GM23248 (cell line): ENCODE measurements around the gene PIGO. TPM values are rescaled to one million over a fixed set of nuclear protein-coding genes. Genes with fewer than 3 reads are reported as not detected.

Experiments used
- DNase-seq: peaks from one replicate; pipeline ENCODE4 v3.0.0-alpha.2; 2015
- H2AFZ ChIP-seq: fragments of 200-600 bp; sonication (generic); 2 replicates; pipeline ENCODE4 v1.6.1; 2016; ENCODE audit warnings: antibody characterized with exemption
- H3F3A ChIP-seq: fragments of 200-600 bp; sonication (generic); 2 replicates; pipeline ENCODE4 v1.6.1; 2016; ENCODE audit warnings: mild to moderate bottlenecking, antibody characterized with exemption, mixed run types; ENCODE audit not compliant: insufficient read depth
- H3K27ac ChIP-seq: fragments of 200-600 bp; sonication (generic); 2 replicates; pipeline ENCODE4 v1.5.1; 2016; ENCODE audit warnings: mild to moderate bottlenecking
- H3K27me3 ChIP-seq: fragments of 200-600 bp; sonication (generic); replicated peaks from 2 replicates; pipeline ENCODE4 v1.6.1; 2016; ENCODE audit warnings: mild to moderate bottlenecking; ENCODE audit not compliant: insufficient read depth
- H3K36me3 ChIP-seq: fragments of 200-600 bp; sonication (generic); 2 replicates; pipeline ENCODE4 v1.6.1; 2016; ENCODE audit warnings: low read depth, mild to moderate bottlenecking
- H3K4me1 ChIP-seq: fragments of 200-600 bp; sonication (generic); 2 replicates; pipeline ENCODE4 v1.6.1; 2016; ENCODE audit warnings: mild to moderate bottlenecking; ENCODE audit not compliant: insufficient read depth
- H3K4me2 ChIP-seq: fragments of 200-600 bp; sonication (generic); one replicate; pipeline ENCODE4 v1.6.1; 2016; ENCODE audit warnings: mild to moderate bottlenecking; ENCODE audit not compliant: unreplicated experiment
- H3K4me3 ChIP-seq: fragments of 200-600 bp; sonication (generic); 2 replicates; pipeline ENCODE4 v1.5.1; 2016; ENCODE audit warnings: mild to moderate bottlenecking
- H3K79me2 ChIP-seq: fragments of 200-600 bp; sonication (generic); 2 replicates; pipeline ENCODE4 v1.6.1; 2016; ENCODE audit warnings: mild to moderate bottlenecking; ENCODE audit not compliant: insufficient read depth
- H3K9ac ChIP-seq: fragments of 200-600 bp; sonication (generic); 2 replicates; pipeline ENCODE4 v1.6.1; 2016; ENCODE audit warnings: mild to moderate bottlenecking
- H3K9me2 ChIP-seq: fragments of 200-600 bp; sonication (generic); 2 replicates; pipeline ENCODE4 v1.6.1; 2016; ENCODE audit warnings: mixed run types, mild to moderate bottlenecking, moderate library complexity; ENCODE audit not compliant: insufficient read depth
- H3K9me3 ChIP-seq: fragments of 200-600 bp; sonication (generic); one replicate; pipeline ENCODE4 v1.6.1; 2017; ENCODE audit warnings: low read depth
- H4K20me1 ChIP-seq: fragments of 200-600 bp; sonication (generic); 2 replicates; pipeline ENCODE4 v1.6.0; 2016; ENCODE audit not compliant: insufficient read depth
- EZH2 ChIP-seq: fragments of 200-600 bp; sonication (generic); IDR thresholded peaks from 2 replicates; pipeline ENCODE4 v1.6.1; 2018; ENCODE audit warnings: antibody characterized with exemption, mild to moderate bottlenecking; ENCODE audit not compliant: insufficient read depth, poor library complexity, severe bottlenecking
- EZH2phosphoT487 ChIP-seq: fragments of 200-600 bp; sonication (generic); IDR thresholded peaks from 2 replicates; pipeline ENCODE4 v1.6.1; 2018; ENCODE audit warnings: antibody characterized with exemption, moderate library complexity, mild to moderate bottlenecking, low read depth; ENCODE audit not compliant: insufficient read depth
- WGBS, 2 experiments: methylation state at CpG; one replicate each; pipeline ENCODE4 v1.1.6; 2015 to 2017; ENCODE audit warnings: low lambda C conversion rate in 2 of 2, low coverage in 1 of 2; ENCODE audit errors: missing lambda C conversion rate in 2 of 2; 5-methylcytosine and 5-hydroxymethylcytosine counted together
- in situ Hi-C: fragments of 300-500 bp; cut with MboI; formaldehyde crosslinking; loops from 2 replicates; pipeline ENCODE4 v1.15.0; 2020
- polyA plus RNA-seq: library from polyadenylated mRNA; unstranded; fragments of >200 nt; fragmentation: Nextera tagmentation; extraction: Ambion mirVana; gene quantifications from 2 replicates; pipeline ENCODE4 v1.2.1, GENCODE V29; 2016
- total RNA-seq: library from RNA; depleted of rRNA; stranded (reverse); fragments of >200 nt; shearing (Covaris generic); gene quantifications from 2 replicates; pipeline ENCODE4 v1.2.3, GENCODE V29; 2014

The PIGO gene
- total and polyA plus RNA-seq, 2 experiments from 2014 or later: 17.4 to 18.6 TPM

DNA sequence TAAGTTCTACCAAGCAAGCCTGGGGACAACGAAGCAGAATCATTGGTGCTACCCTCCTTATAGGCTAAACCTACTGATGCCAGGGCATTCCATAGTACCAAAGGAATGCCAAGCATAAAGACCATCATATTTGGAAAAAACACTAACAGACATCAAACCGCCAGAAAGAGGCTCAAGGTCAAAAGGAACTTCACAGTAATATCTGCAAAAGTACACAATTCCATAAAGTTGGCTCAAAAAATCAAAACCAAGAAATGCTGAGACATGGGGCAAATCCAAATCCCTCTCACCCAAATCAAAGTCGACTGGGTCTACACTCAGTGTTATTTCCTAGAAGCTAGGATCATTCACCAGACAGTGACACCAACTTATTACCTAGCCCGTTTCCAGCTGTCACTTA, 27.4 kb downstream of the PIGO start:
- H3K4me3 ChIP-seq: peak overlapping the region; percentile 86
- in situ Hi-C loops: no loop called here

DNA sequence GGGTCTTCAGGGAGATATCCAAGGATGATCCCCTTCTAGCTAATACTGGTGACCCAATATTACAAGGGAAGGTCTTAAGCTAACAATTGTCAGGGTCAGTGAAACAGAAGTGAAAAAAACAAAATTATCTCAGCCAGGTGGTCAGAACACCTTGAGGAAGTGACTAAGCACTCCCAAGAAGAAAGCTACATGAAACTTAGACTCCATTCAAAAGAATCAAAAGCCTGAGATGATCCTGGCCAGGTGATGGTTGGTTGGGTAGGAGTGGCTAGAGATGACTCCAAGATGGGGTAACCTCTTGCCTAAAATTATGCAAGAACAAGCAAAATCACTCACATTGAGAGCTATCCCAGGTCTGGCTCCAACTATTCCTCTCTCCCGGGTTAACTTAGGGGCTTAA, 29.3 kb downstream of the PIGO start:
- Histone ChIP-seq H3K9me3 (no peaks in the 10 kb centered on the region), H3F3A (peaks cover 28% of the 10 kb centered on the region), H3K27ac (no peak overlapping the region), H3K36me3 (peaks cover 53% of the 10 kb centered on the region), H2AFZ (no peak overlapping the region), H3K27me3 (no peaks in the 10 kb centered on the region), H3K9ac (no peak overlapping the region), H3K79me2 (peaks cover 98% of the 10 kb centered on the region), H4K20me1 (peaks cover 31% of the 10 kb centered on the region), H3K4me2 (no peak overlapping the region), H3K4me1 (peaks cover 28% of the 10 kb centered on the region), H3K9me2 (no peaks in the 10 kb centered on the region), H3K4me3 (no peak overlapping the region)
- 53 to 64% methylated on average over 1 of the region's 1 CpG for WGBS, 2 experiments
- in situ Hi-C loops: no loop called here
- TF ChIP-seq EZH2phosphoT487: no peak
- no peak for TF ChIP-seq EZH2
- no peak for DNase-seq

More for the DNA sequence above, 27.4 kb downstream of the PIGO start:
- no peak for DNase-seq
- no peaks in the 10 kb centered on the region for H3K27me3 ChIP-seq
- 63 to 66% methylated on average over 4 of the region's 4 CpGs for WGBS, 2 experiments
- peaks cover 35% of the 10 kb centered on the region for H3K4me1 ChIP-seq
- peaks cover 23% of the 10 kb centered on the region for H3F3A ChIP-seq
- H3K9me3 ChIP-seq: no peaks in the 10 kb centered on the region
- no peak overlapping the region for H3K27ac ChIP-seq
- peaks cover 78% of the 10 kb centered on the region for H3K79me2 ChIP-seq
- H3K9me2 ChIP-seq: no peaks in the 10 kb centered on the region
- H4K20me1 ChIP-seq: peaks cover 31% of the 10 kb centered on the region
- H3K9ac ChIP-seq: no peak overlapping the region
- H2AFZ ChIP-seq: no peak overlapping the region
- peaks cover 33% of the 10 kb centered on the region for H3K36me3 ChIP-seq
- TF ChIP-seq EZH2phosphoT487 (no peak), EZH2 (no peak)
- H3K4me2 ChIP-seq: peak overlapping the region; percentile 13

DNA sequence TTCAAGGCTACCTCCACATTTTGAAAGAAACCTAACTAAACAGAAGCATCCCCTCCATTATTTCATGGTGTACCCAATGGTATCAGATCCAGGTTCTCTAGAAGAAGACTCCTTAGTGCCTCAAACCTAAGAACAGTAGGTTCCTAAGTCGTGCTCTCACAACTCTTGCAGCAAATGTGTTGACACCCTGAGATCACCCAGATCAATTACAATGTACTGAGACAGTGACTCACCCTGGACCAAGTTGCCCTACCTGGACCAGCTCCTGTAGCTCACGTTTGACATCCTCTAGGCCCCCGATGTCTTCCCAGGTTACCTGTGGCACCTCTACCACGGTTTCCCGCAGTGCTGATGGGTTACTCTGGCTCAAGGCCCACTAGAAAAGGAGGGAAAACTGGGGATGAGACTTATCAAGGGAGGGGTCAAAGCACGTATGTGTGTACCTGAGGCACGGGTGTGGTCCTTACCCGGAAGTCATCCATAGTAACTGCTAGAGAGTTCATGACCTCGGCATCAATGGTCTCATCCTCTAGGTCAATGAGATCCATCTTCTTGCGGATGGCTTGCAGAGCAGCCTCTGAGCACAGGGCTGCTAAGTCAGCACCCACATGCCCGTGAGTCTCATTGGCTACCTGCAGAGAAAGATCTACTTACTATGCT, 35.7 kb downstream of the PIGO start:
- H3F3A ChIP-seq: peaks cover 50% of the 10 kb centered on the region; the same call in 1 of the 2 replicates
- H3K36me3 ChIP-seq: peaks cover 99% of the 10 kb centered on the region
- DNase-seq: no peak
- 82 to 85% methylated on average over 11 of the region's 11 CpGs for WGBS, 2 experiments
- H3K9me2 ChIP-seq: no peaks in the 10 kb centered on the region
- no peaks in the 10 kb centered on the region; the same call in 1 of the 2 replicates for H4K20me1 ChIP-seq
- no peaks in the 10 kb centered on the region for H3K27me3 ChIP-seq
- H3K79me2 ChIP-seq: peaks cover 88% of the 10 kb centered on the region
- no peak overlapping the region for H3K4me2 ChIP-seq
- H3K4me3 ChIP-seq: no peak overlapping the region
- H3K27ac ChIP-seq: no peak overlapping the region
- in situ Hi-C loops: no loop called here
- TF ChIP-seq EZH2 (no peak), EZH2phosphoT487 (no peak)
- H3K9ac ChIP-seq: no peak overlapping the region
- H3K4me1 ChIP-seq: no peaks in the 10 kb centered on the region
- no peaks in the 10 kb centered on the region for H3K9me3 ChIP-seq
- no peak overlapping the region for H2AFZ ChIP-seq

DNA sequence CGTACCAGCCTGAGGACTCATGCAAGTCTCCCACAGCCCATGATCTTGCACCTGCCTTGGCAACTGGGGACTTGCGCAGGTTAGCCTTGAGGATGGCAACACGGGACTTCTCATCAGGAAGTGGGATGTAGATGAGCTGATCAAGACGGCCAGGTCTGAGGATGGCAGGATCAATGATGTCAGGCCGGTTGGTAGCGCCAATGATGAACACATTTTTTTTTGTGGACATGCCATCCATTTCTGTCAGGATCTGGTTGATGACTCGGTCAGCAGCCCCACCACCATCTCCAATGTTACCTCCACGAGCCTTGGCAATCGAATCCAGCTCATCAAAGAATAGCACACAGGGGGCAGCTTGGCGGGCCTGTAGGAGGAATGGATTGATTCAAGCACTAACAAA, 37.0 kb downstream of the PIGO start:
- no peaks in the 10 kb centered on the region for H3K9me3 ChIP-seq
- no peak overlapping the region for H3K4me2 ChIP-seq
- TF ChIP-seq EZH2 (no peak), EZH2phosphoT487 (no peak)
- in situ Hi-C loops: no loop called here
- H3K27ac ChIP-seq: no peak overlapping the region
- no peak for DNase-seq
- H3K36me3 ChIP-seq: peaks cover 97% of the 10 kb centered on the region
- H4K20me1 ChIP-seq: no peaks in the 10 kb centered on the region; the same call in 1 of the 2 replicates
- no peaks in the 10 kb centered on the region for H3K27me3 ChIP-seq
- WGBS, 2 experiments: 86 to 90% methylated on average over 10 of the region's 10 CpGs
- peaks cover 80% of the 10 kb centered on the region for H3K79me2 ChIP-seq
- H3F3A ChIP-seq: peaks cover 59% of the 10 kb centered on the region
- H3K4me3 ChIP-seq: no peak overlapping the region
- no peaks in the 10 kb centered on the region for H3K9me2 ChIP-seq
- H3K4me1 ChIP-seq: no peaks in the 10 kb centered on the region
- H2AFZ ChIP-seq: no peak overlapping the region
- no peak overlapping the region for H3K9ac ChIP-seq
